ENCODE measurements around the gene EML5. TPM values are rescaled to one million over a fixed set of nuclear protein-coding genes. Genes with fewer than 3 reads are reported as not detected.

Gene EML5
- total and polyA plus RNA-seq, 2 experiments from 2014 or later: 1.4 TPM; not detected in 1

GRCh38 chr14:88660056-88660455 is 132.7 kb downstream of the EML5 start:
- no peaks in the 10 kb centered on the region for H3K4me1 ChIP-seq (ENCODE audit: insufficient read depth)
- WGBS (ENCODE audit: low lambda C conversion rate, missing lambda C conversion rate): 86% methylated on average over 5 of the region's 5 CpGs
- no peak overlapping the region for H3K4me3 ChIP-seq
- no peak for TF ChIP-seq EZH2phosphoT487 (IDR thresholded peaks at IDR 0.05; ENCODE audit: low read depth, severe bottlenecking, unreplicated experiment)
- TF ChIP-seq EZH2 (IDR thresholded peaks at IDR 0.05; ENCODE audit: borderline replicate concordance): no peak
- TF ChIP-seq CTCF (IDR thresholded peaks at IDR 0.05; ENCODE audit: poor library complexity): no peak
- H3K27me3 ChIP-seq: no peaks in the 10 kb centered on the region
- no peak for DNase-seq (ENCODE audit: low spot score)
- H3K27ac ChIP-seq: no peak overlapping the region
- no peaks in the 10 kb centered on the region for H3K79me2 ChIP-seq
- no peaks in the 10 kb centered on the region for H3K9me2 ChIP-seq (replicated peaks; ENCODE audit: insufficient read depth)
- no peak overlapping the region for H3K4me2 ChIP-seq
- H2AFZ ChIP-seq: no peak overlapping the region
- H4K20me1 ChIP-seq (ENCODE audit: insufficient read depth, poor library complexity, severe bottlenecking): no peaks in the 10 kb centered on the region
- no peaks in the 10 kb centered on the region for H3K36me3 ChIP-seq (replicated peaks; ENCODE audit: insufficient read depth, low read depth)
- H3K9me3 ChIP-seq (ENCODE audit: low read depth): no peaks in the 10 kb centered on the region

- Histone ChIP-seq H3K9me2 (replicated peaks; ENCODE audit: insufficient read depth) (no peaks in the 10 kb centered on the region), H4K20me1 (ENCODE audit: insufficient read depth, poor library complexity, severe bottlenecking) (no peaks in the 10 kb centered on the region), H3K36me3 (replicated peaks; ENCODE audit: insufficient read depth, low read depth) (no peaks in the 10 kb centered on the region), H3K27ac (no peak overlapping the region), H2AFZ (no peak overlapping the region), H3K79me2 (no peaks in the 10 kb centered on the region), H3K4me2 (no peak overlapping the region), H3K9me3 (ENCODE audit: low read depth) (no peaks in the 10 kb centered on the region), H3K4me3 (no peak overlapping the region), H3K27me3 (no peaks in the 10 kb centered on the region), H3K4me1 (ENCODE audit: insufficient read depth) (no peaks in the 10 kb centered on the region)
- 78% methylated on average over 1 of the region's 1 CpG for WGBS (ENCODE audit: low lambda C conversion rate, missing lambda C conversion rate)
- no peak for DNase-seq (ENCODE audit: low spot score)
- no peak for TF ChIP-seq EZH2phosphoT487 (IDR thresholded peaks at IDR 0.05; ENCODE audit: low read depth, severe bottlenecking, unreplicated experiment)
- TF ChIP-seq CTCF (IDR thresholded peaks at IDR 0.05; ENCODE audit: poor library complexity): no peak
- TF ChIP-seq EZH2 (IDR thresholded peaks at IDR 0.05; ENCODE audit: borderline replicate concordance): no peak
These were observed 153.5 kb downstream of the EML5 start for GRCh38 chr14:88639221-88639620.

- TF ChIP-seq CTCF (IDR thresholded peaks at IDR 0.05; ENCODE audit: poor library complexity) (no peak), EZH2phosphoT487 (IDR thresholded peaks at IDR 0.05; ENCODE audit: low read depth, severe bottlenecking, unreplicated experiment) (no peak), EZH2 (IDR thresholded peaks at IDR 0.05; ENCODE audit: borderline replicate concordance) (no peak)
- 68% methylated on average over 2 of the region's 2 CpGs for WGBS (ENCODE audit: low lambda C conversion rate, missing lambda C conversion rate)
These were observed 160.2 kb downstream of the EML5 start for GRCh38 chr14:88632512-88632911.

GRCh38 chr14:88631091-88631490 is 161.7 kb downstream of the EML5 start:
- Histone ChIP-seq H3K4me1 (ENCODE audit: insufficient read depth) (no peaks in the 10 kb centered on the region), H3K9me3 (ENCODE audit: low read depth) (no peaks in the 10 kb centered on the region), H3K36me3 (replicated peaks; ENCODE audit: insufficient read depth, low read depth) (no peaks in the 10 kb centered on the region), H3K9me2 (replicated peaks; ENCODE audit: insufficient read depth) (no peaks in the 10 kb centered on the region), H3K4me3 (no peak overlapping the region), H2AFZ (no peak overlapping the region), H4K20me1 (ENCODE audit: insufficient read depth, poor library complexity, severe bottlenecking) (no peaks in the 10 kb centered on the region), H3K79me2 (no peaks in the 10 kb centered on the region), H3K4me2 (no peak overlapping the region), H3K27ac (peak overlapping the region; percentile 15), H3K27me3 (no peaks in the 10 kb centered on the region)
- TF ChIP-seq EZH2 (IDR thresholded peaks at IDR 0.05; ENCODE audit: borderline replicate concordance) (no peak), EZH2phosphoT487 (IDR thresholded peaks at IDR 0.05; ENCODE audit: low read depth, severe bottlenecking, unreplicated experiment) (no peak), CTCF (IDR thresholded peaks at IDR 0.05; ENCODE audit: poor library complexity) (no peak)
- 99% methylated on average over 3 of the region's 3 CpGs for WGBS (ENCODE audit: low lambda C conversion rate, missing lambda C conversion rate)
- no peak for DNase-seq (ENCODE audit: low spot score)

More at GRCh38 chr14:88632512-88632911, 160.2 kb downstream of the EML5 start:
- no peak for DNase-seq (ENCODE audit: low spot score)
- Histone ChIP-seq H2AFZ (no peak overlapping the region), H3K9me3 (ENCODE audit: low read depth) (no peaks in the 10 kb centered on the region), H3K9me2 (replicated peaks; ENCODE audit: insufficient read depth) (no peaks in the 10 kb centered on the region), H4K20me1 (ENCODE audit: insufficient read depth, poor library complexity, severe bottlenecking) (no peaks in the 10 kb centered on the region), H3K4me1 (ENCODE audit: insufficient read depth) (no peaks in the 10 kb centered on the region), H3K4me3 (no peak overlapping the region), H3K36me3 (replicated peaks; ENCODE audit: insufficient read depth, low read depth) (no peaks in the 10 kb centered on the region), H3K4me2 (no peak overlapping the region), H3K79me2 (no peaks in the 10 kb centered on the region), H3K27ac (no peak overlapping the region), H3K27me3 (no peaks in the 10 kb centered on the region)
